Naive thymus-derived CD4-positive, alpha-beta T cell (primary cell): ENCODE results near the gene SCAF4. TPM values are rescaled to one million over a fixed set of nuclear protein-coding genes. Genes with fewer than 3 reads are reported as not detected.
"Not testable (repeated sequence)": the region's sequence is repeated elsewhere in the genome, so short reads cannot be mapped to it uniquely, and the experiment has no call there.

Experiments used
- ATAC-seq: fragments of 150-1000 bp; cut with Tn5 transposase; 2 replicates; pipeline ENCODE4 v1.10.0; 2021; ENCODE audit warnings: mild to moderate bottlenecking, moderate library complexity
- CTCF ChIA-PET: fragments of 350-600 bp; sonication (Branson Sonifier 250); formaldehyde crosslinking; loops from one replicate; lab custom pipeline; 2021; ENCODE audit warnings: antibody characterized with exemption; lab: Charles Lee
- POLR2A ChIA-PET: fragments of 350-600 bp; sonication (Branson Sonifier 250); formaldehyde crosslinking; loops from one replicate; lab custom pipeline; 2021; ENCODE audit warnings: antibody characterized with exemption, inconsistent platforms; lab: Charles Lee
- DNase-seq, 9 donors: peaks; one replicate each; pipeline versions ENCODE4 v3.0.0 to v3.0.0-alpha.2; 2020 to 2022; ENCODE audit warnings: mixed read lengths in 1 of 9
- H3K27ac ChIP-seq: one replicate; pipeline ENCODE4 v1.7.0; 2013; ENCODE audit warnings: mild to moderate bottlenecking, low read depth, low read length, moderate library complexity
- H3K27me3 ChIP-seq, 2 donors: one replicate each; pipeline ENCODE4 v1.7.0; 2013; ENCODE audit warnings: low read length in 2 of 2, mild to moderate bottlenecking in 2 of 2, moderate library complexity in 2 of 2; ENCODE audit not compliant: control insufficient read depth in 2 of 2, insufficient read depth in 2 of 2
- H3K36me3 ChIP-seq, 3 experiments: 1 replicate in 2 of 3; 2 replicates in 1 of 3; pipeline ENCODE4 v1.7.0; 2013; ENCODE audit warnings: low read length in 3 of 3, mild to moderate bottlenecking in 3 of 3, moderate library complexity in 1 of 3; ENCODE audit not compliant: insufficient read depth in 3 of 3, control insufficient read depth in 2 of 3
- H3K4me1 ChIP-seq, 2 donors: one replicate each; pipeline ENCODE4 v1.7.0; 2013; ENCODE audit warnings: low read length in 2 of 2, mild to moderate bottlenecking in 2 of 2, moderate library complexity in 1 of 2; ENCODE audit not compliant: control insufficient read depth in 2 of 2, insufficient read depth in 2 of 2
- H3K4me3 ChIP-seq: 2 replicates; pipeline ENCODE4 v1.7.0; 2013; ENCODE audit warnings: mild to moderate bottlenecking, low read length
- H3K9me3 ChIP-seq, 3 experiments: 1 replicate in 2 of 3; 2 replicates in 1 of 3; pipeline ENCODE4 v1.7.0; 2013; ENCODE audit warnings: low read length in 3 of 3; ENCODE audit not compliant: control insufficient read depth in 2 of 3
- H3K27ac Mint-ChIP-seq, 9 donors: one replicate each; pipeline ENCODE4 v1.8.0; 2020 to 2022; ENCODE audit warnings: mixed read lengths in 9 of 9, mild to moderate bottlenecking in 8 of 9, moderate library complexity in 5 of 9, inconsistent platforms in 2 of 9
- H3K27me3 Mint-ChIP-seq, 5 donors: one replicate each; pipeline ENCODE4 v1.8.0; 2021 to 2022; ENCODE audit warnings: mixed read lengths in 5 of 5, mild to moderate bottlenecking in 1 of 5
- H3K36me3 Mint-ChIP-seq, 5 donors: one replicate each; pipeline ENCODE4 v1.8.0; 2020 to 2022; ENCODE audit warnings: mixed read lengths in 5 of 5, mild to moderate bottlenecking in 3 of 5, inconsistent platforms in 1 of 5
- H3K4me1 Mint-ChIP-seq, 7 donors: one replicate each; pipeline ENCODE4 v1.8.0; 2020 to 2022; ENCODE audit warnings: mixed read lengths in 7 of 7, mild to moderate bottlenecking in 3 of 7, inconsistent platforms in 1 of 7
- H3K4me3 Mint-ChIP-seq, 10 donors: one replicate each; pipeline ENCODE4 v1.8.0; 2020 to 2022; ENCODE audit warnings: mild to moderate bottlenecking in 10 of 10, mixed read lengths in 10 of 10, moderate library complexity in 6 of 10, inconsistent platforms in 2 of 10
- H3K9me3 Mint-ChIP-seq, 11 donors: one replicate each; pipeline ENCODE4 v1.8.0; 2020 to 2022; ENCODE audit warnings: mixed read lengths in 11 of 11, mild to moderate bottlenecking in 4 of 11, inconsistent platforms in 1 of 11, moderate library complexity in 1 of 11
- intact Hi-C, 2 donors: fragments of 100-400 bp; cut with micrococcal nuclease; formaldehyde crosslinking; loops; one replicate each; pipeline ENCODE4 v1.15.1; 2023
- polyA plus RNA-seq, 2 donors: library from polyadenylated mRNA; unstranded; fragments of 300-500 nt; fragmentation: Illumina TruSeq; gene quantifications; one replicate each; pipeline ENCODE4 v1.2.3, GENCODE V29; 2021
- total RNA-seq, 6 experiments: library from RNA in 5 of 6; stranded (reverse) in 5 of 6; gene quantifications; 1 replicate in 5 of 6; 2 replicates in 1 of 6; pipeline ENCODE4 v1.2.3 and lab custom pipeline; 2021 to 2026

SCAF4 gene
- total and polyA plus RNA-seq, 7 experiments from 2014 or later: 20.4 to 69.7 (median 58.9) TPM

DNA sequence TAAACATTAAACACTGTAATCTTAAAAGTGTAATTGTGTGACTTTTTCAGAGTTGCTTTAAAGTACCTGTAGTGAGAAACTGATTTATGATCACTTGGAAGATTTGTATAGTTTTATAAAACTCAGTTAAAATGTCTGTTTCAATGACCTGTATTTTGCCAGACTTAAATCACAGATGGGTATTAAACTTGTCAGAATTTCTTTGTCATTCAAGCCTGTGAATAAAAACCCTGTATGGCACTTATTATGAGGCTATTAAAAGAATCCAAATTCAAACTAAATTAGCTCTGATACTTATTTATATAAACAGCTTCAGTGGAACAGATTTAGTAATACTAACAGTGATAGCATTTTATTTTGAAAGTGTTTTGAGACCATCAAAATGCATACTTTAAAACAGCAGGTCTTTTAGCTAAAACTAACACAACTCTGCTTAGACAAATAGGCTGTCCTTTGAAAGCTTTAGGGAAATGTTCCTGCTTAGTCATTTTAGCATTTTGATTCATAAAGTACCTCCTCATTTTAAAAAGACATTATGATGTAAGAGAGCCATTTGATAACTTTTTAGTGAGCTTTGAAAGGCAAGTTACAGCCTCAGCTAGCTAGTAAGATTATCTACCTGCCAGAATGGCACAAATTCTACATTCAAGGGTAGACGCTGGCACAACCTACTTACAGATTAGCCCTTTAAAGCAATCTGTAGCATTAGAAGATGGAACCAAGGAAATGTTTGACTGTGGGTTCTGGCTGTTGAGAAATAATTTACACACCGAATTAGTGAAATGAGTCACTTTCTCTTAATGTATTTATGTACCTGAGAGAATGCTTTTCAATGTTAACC lies 63.0 kb downstream of the SCAF4 start:
- Histone ChIP-seq H3K9me3 (no peaks in the 10 kb centered on the region), H3K27ac (no peak overlapping the region), H3K27me3 (no peaks in the 10 kb centered on the region), H3K36me3 (peaks cover 8 to 61% (median 21%) of the 10 kb centered on the region in 3 experiments), H3K4me1 (peaks cover 7 to 18% of the 10 kb centered on the region in 2 donors), H3K4me3 (no peak overlapping the region)
- H3K27ac Mint-ChIP-seq: peak overlapping the region in 7 of 9 donors; percentile 9 to 77 (median 43)
- H3K4me3 Mint-ChIP-seq: no peak overlapping the region
- intact Hi-C loops: loop anchor here (1.0 kb wide), 2 partner anchors 9 to 10 kb away; partner anchors contain the start of gene SOD1 (in 1 of the 2)
- ChIA-PET CTCF (interaction anchor here (0.5 kb wide), 1 partner anchor 16 kb away, joined by 3 read pairs; no protein-coding TSS in a partner anchor), POLR2A (interaction anchor here (1.1 kb wide), 2 partner anchors 8 to 9 kb away, joined by 3 read pairs; no protein-coding TSS in a partner anchor)
- H3K36me3 Mint-ChIP-seq: peaks cover 11 to 53% (median 27%) of the 10 kb centered on the region in 5 donors
- ATAC-seq (no peak), DNase-seq (no peak)
- peaks cover 28 to 52% (median 45%) of the 10 kb centered on the region in 7 donors for H3K4me1 Mint-ChIP-seq
- no peaks in the 10 kb centered on the region for H3K9me3 Mint-ChIP-seq
- H3K27me3 Mint-ChIP-seq: no peaks in the 10 kb centered on the region

- Mint-ChIP-seq H3K27ac (peak overlapping the region in 5 of 9 donors; percentile 8 to 79 (median 43)), H3K4me3 (no peak overlapping the region), H3K27me3 (no peaks in the 10 kb centered on the region), H3K4me1 (peaks cover 33 to 64% (median 52%) of the 10 kb centered on the region in 7 donors), H3K36me3 (peaks cover 11 to 55% (median 25%) of the 10 kb centered on the region in 5 donors), H3K9me3 (no peaks in the 10 kb centered on the region)
- ChIA-PET POLR2A (no interaction called here), CTCF (no interaction called here)
- peaks cover 7 to 26% of the 10 kb centered on the region in 2 donors for H3K4me1 ChIP-seq
- intact Hi-C loops: loop anchor here in 1 of 2 donors (1.0 kb wide), 1 partner anchor 7 kb away; no protein-coding TSS in a partner anchor
- no peak overlapping the region for H3K27ac ChIP-seq
- no peak overlapping the region for H3K4me3 ChIP-seq
- H3K9me3 ChIP-seq: no peaks in the 10 kb centered on the region
- no peak for DNase-seq
- peaks cover 8 to 61% (median 21%) of the 10 kb centered on the region in 3 experiments for H3K36me3 ChIP-seq
- no peak for ATAC-seq
- no peaks in the 10 kb centered on the region for H3K27me3 ChIP-seq
Observed at GRCh38 chr21:31667639-31668038, 64.3 kb downstream of the SCAF4 start.

DNA sequence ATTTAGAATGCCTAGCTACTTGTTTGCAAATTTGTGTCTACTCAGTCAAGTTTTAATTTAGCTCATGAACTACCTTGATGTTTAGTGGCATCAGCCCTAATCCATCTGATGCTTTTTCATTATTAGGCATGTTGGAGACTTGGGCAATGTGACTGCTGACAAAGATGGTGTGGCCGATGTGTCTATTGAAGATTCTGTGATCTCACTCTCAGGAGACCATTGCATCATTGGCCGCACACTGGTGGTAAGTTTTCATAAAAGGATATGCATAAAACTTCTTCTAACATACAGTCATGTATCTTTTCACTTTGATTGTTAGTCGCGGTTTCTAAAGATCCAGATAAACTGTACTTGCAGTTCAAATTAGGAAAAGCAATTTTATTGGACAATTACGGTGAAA lies 64.8 kb downstream of the SCAF4 start:
- H3K27me3 Mint-ChIP-seq: no peaks in the 10 kb centered on the region
- ChIA-PET CTCF (no interaction called here), POLR2A (no interaction called here)
- no peaks in the 10 kb centered on the region for H3K9me3 Mint-ChIP-seq
- Histone ChIP-seq H3K4me3 (no peak overlapping the region), H3K4me1 (peaks cover 11 to 31% of the 10 kb centered on the region in 2 donors), H3K9me3 (no peaks in the 10 kb centered on the region), H3K27ac (no peak overlapping the region), H3K27me3 (no peaks in the 10 kb centered on the region), H3K36me3 (peaks cover 8 to 62% (median 21%) of the 10 kb centered on the region in 3 experiments)
- no peak for DNase-seq
- peaks cover 11 to 57% (median 24%) of the 10 kb centered on the region in 5 donors for H3K36me3 Mint-ChIP-seq
- ATAC-seq: no peak
- intact Hi-C loops: no loop called here
- peaks cover 37 to 69% (median 57%) of the 10 kb centered on the region in 7 donors for H3K4me1 Mint-ChIP-seq
- peak overlapping the region in 2 of 10 donors; percentile 17 to 32 for H3K4me3 Mint-ChIP-seq
- H3K27ac Mint-ChIP-seq: peak overlapping the region in 8 of 9 donors; percentile 6 to 79 (median 74)

- H3K4me3 Mint-ChIP-seq: peak overlapping the region in 5 of 10 donors; percentile 13 to 42 (median 32)
Observed at GRCh38 chr21:31666445-31667010, 65.4 kb downstream of the SCAF4 start.

DNA sequence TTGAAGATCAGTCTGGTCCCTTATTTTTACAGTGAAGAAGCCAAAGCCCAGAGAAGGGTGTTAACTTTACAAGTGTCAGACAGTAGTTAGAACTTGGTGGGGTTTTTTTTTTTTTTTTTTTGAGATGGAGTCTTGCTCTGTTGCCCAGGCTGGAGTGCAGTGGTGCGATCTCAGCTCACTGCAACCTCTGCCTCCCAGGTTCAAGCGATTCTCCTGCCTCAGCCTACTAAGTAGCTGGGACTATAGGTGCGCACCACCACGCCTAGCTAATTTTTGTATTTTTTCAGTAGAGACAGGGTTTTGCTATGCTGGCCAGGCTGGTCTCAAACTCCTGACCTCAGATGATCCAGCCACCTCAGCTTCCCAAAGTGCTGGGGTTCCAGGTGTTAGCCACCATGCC lies 66.0 kb downstream of the SCAF4 start:
- CTCF ChIA-PET: not testable (repeated sequence)

More at GRCh38 chr21:31666445-31667010, 65.4 kb downstream of the SCAF4 start:
- peaks cover 17 to 37% of the 10 kb centered on the region in 2 donors for H3K4me1 ChIP-seq
- peaks cover 10 to 57% (median 26%) of the 10 kb centered on the region in 5 donors for H3K36me3 Mint-ChIP-seq
- no peak overlapping the region for H3K4me3 ChIP-seq
- peaks cover 42 to 75% (median 63%) of the 10 kb centered on the region in 7 donors for H3K4me1 Mint-ChIP-seq
- H3K27ac ChIP-seq: peak overlapping the region; percentile 37
- no peaks in the 10 kb centered on the region for H3K9me3 Mint-ChIP-seq
- ATAC-seq (no peak), DNase-seq (no peak)
- intact Hi-C loops: no loop called here
- POLR2A ChIA-PET: interaction anchor here (0.8 kb wide), 1 partner anchor 14 kb away, joined by 3 read pairs; no protein-coding TSS in a partner anchor
- no peaks in the 10 kb centered on the region for H3K9me3 ChIP-seq
- no peaks in the 10 kb centered on the region for H3K27me3 Mint-ChIP-seq
- no peaks in the 10 kb centered on the region for H3K27me3 ChIP-seq
- peaks cover 8 to 61% (median 21%) of the 10 kb centered on the region in 3 experiments for H3K36me3 ChIP-seq
- CTCF ChIA-PET: no interaction called here
- peak overlapping the region; percentile 10 to 80 (median 74) for H3K27ac Mint-ChIP-seq

GRCh38 chr21:31665397-31665796 lies 66.5 kb downstream of the SCAF4 start:
- CTCF ChIA-PET: no interaction called here
- peaks cover 8 to 54% (median 20%) of the 10 kb centered on the region in 3 experiments for H3K36me3 ChIP-seq
- Mint-ChIP-seq H3K4me3 (peak overlapping the region; percentile 38 to 95 (median 68)), H3K27me3 (no peaks in the 10 kb centered on the region), H3K4me1 (peaks cover 47 to 84% (median 74%) of the 10 kb centered on the region in 7 donors), H3K27ac (peak overlapping the region; percentile 63 to 83 (median 75)), H3K9me3 (no peaks in the 10 kb centered on the region), H3K36me3 (peaks cover 7 to 53% (median 22%) of the 10 kb centered on the region in 5 donors)
- H3K4me1 ChIP-seq: peaks cover 18 to 46% of the 10 kb centered on the region in 2 donors
- POLR2A ChIA-PET: no interaction called here
- no peaks in the 10 kb centered on the region for H3K27me3 ChIP-seq
- H3K4me3 ChIP-seq: no peak overlapping the region
- ATAC-seq: peak; percentile 57
- H3K27ac ChIP-seq: peak overlapping the region; percentile 61
- peak in 3 of 9 donors; percentile 12 to 38 (median 18) for DNase-seq
- intact Hi-C loops: loop anchor here in 1 of 2 donors (2.0 kb wide), 1 partner anchor 13 kb away; no protein-coding TSS in a partner anchor
- H3K9me3 ChIP-seq: no peaks in the 10 kb centered on the region

More for the DNA sequence above, 66.0 kb downstream of the SCAF4 start:
- Mint-ChIP-seq H3K4me3 (peak overlapping the region in 6 of 10 donors; percentile 67 to 95 (median 72)), H3K27ac (peak overlapping the region; percentile 63 to 80 (median 75)), H3K4me1 (peaks cover 46 to 82% (median 69%) of the 10 kb centered on the region in 7 donors), H3K36me3 (peaks cover 7 to 56% (median 23%) of the 10 kb centered on the region in 5 donors)
- not testable (repeated sequence) for H3K4me3 ChIP-seq, H3K27me3 Mint-ChIP-seq, H3K9me3 Mint-ChIP-seq, DNase-seq, ATAC-seq, H3K27me3 ChIP-seq, H3K9me3 ChIP-seq
- peaks cover 18 to 44% of the 10 kb centered on the region in 2 donors for H3K4me1 ChIP-seq
- peak overlapping the region; percentile 61 for H3K27ac ChIP-seq
- POLR2A ChIA-PET: interaction anchor here (0.8 kb wide), 1 partner anchor 15 kb away, joined by 3 read pairs; no protein-coding TSS in a partner anchor
- H3K36me3 ChIP-seq: peaks cover 8 to 57% (median 21%) of the 10 kb centered on the region in 3 experiments
- intact Hi-C loops: loop anchor here in 1 of 2 donors (2.0 kb wide), 1 partner anchor 13 kb away; no protein-coding TSS in a partner anchor
